Fibroblast of skin of left quadriceps (primary cell): ENCODE measurements around the gene CSRP1.

Experiments
- DNase-seq, 2 experiments: peaks; one replicate each; pipeline ENCODE4 v3.0.0-alpha.2; 2013; ENCODE audit warnings: low read depth in 2 of 2

The CSRP1 gene

DNA sequence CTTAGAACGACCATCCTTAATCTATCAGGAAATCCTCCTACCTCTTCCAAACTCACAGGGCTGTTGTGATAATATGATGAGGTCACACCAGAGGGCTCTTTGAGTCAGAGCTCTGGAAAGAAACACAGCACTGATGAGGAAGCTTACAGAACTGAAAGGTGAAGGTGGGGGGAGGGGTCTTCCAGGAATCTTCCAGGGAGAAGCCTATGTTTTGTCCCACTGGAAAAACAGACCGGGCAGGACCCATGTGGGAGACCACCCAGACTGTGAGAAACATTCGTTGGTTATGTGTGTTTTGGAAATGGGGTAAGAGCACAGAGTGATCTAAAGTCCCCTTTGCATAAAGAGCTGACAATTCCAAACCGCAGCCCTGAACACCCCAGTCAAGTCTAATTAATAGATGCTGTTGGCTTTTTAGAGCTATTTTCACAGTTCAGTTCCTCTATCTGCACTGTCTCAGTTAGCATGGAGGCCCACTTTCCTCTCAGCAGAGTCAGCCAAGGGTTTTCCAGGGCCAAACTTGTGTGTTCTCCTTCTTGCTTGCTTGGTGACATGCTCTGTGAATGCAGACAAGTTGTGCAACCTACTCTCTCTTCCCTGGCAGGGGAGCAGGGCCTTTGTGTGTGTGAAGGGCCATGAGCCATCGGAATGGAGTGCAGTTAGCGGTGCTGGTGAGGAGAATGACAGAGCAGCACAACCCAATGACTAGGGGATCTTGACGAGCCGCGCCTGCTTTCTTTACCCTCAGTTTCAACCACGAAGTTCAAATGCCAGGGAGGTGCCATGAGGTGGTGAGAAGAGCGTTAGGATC lies 50.2 kb downstream of the CSRP1 start:
- DNase-seq = peak; percentile 84 to 86

DNA sequence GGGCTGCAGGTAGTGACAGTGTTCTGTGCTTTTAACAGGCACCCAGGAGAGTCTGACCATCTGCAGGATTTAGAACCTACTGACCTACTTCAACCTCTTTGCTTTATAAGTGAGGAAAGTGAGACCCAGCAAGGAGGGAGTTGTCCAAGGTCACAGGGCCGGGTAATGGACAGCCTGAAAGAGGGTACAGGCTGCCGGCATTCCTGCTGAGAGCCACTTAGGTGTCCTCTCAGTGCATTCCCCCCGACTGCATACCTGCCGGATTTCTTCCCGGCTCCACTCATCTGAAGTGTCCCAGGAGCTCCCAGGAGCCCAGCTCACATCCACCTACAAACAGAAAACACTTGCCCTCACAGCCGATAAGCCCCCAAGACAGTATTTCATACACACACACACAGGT lies 51.8 kb downstream of the CSRP1 start:
- DNase-seq = no peak

DNA sequence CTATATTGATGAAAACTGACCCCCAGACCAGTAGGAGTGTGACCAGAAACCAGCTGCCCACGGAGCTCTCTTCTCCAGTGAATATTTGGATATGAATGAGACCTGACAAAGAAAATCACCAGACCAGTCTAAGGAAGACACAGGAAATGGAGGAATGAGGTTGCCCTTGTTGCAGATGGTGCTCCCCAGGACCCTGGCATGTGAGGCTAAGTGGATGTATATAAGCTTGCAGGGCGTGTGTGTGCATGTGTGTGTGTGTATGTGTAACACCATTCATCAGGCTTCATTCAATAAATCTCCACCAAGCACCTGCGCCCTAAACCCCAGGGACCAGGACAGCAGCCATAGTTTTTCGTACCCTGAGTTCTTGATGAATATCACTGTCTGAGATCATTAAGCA lies 52.3 kb downstream of the CSRP1 start:
- DNase-seq = no peak

DNA sequence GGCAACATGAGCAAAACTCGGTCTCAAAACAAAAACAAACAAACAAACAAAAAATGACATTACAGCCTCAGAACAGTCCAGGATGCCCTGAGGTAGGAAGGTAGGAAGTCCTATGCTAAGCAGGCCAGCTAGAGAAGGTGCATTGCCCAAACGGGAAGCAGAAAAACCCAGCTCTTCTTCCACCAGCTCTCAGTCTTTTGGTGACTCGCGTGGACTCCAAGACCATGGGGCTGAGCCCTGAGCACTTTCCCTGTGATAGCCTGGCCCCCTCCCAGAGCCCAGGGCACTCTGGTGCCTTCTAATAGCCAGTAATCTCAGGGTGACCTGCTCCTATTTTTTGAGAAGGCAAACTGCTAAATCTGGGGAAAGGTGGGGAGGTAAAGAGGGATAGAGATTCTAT lies 54.1 kb downstream of the CSRP1 start:
- DNase-seq = no peak

DNA sequence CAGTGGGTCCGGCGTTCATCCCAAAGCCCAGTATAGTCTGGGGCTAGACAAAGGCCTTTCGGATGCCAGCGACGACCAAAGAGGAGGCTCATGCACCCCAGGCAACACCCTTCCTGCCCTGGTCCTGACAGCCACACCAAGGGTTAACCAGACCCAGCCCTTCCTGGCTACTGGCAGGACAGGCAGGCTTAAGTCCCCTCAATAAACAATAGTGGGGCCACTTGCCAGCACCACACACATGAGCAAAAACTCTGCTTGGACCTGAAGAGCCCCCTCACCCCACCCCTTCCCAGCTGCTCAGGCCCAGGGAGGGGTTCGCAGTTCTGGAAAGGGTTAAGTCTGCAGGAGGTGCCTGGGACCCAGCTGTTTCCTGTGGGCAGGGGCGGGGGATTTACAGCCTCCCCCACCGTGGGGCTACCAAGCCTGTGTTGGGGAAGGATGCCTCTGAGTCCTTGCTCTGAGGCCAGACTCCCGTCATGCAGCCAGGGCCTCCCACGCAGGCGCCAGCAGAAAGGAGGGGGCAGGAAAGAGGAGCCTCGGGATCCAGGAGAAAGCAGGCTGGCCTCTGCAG lies 56.1 kb downstream of the CSRP1 start:
- DNase-seq = peak in 1 of 2 experiments; percentile 54

DNA sequence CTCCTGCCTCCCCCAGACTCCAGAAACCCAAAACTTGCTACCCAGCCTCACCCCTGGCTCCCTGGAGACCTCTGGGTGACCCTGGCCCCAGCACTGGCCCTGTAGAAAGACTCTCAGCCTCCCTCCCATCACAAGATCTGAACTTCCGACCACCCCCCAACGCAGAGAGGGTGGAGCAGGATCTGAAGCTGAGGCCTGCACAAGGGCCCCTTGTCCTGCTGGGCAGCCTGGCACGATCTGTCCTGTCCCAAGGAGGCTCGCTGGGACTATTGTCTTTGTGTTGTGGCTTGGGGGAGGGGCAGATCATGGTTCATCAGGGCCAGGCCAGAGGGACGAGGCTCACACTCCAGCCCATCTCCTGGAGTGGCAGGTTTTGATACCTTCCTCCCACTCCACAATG lies 57.9 kb downstream of the CSRP1 start:
- DNase-seq = no peak

DNA sequence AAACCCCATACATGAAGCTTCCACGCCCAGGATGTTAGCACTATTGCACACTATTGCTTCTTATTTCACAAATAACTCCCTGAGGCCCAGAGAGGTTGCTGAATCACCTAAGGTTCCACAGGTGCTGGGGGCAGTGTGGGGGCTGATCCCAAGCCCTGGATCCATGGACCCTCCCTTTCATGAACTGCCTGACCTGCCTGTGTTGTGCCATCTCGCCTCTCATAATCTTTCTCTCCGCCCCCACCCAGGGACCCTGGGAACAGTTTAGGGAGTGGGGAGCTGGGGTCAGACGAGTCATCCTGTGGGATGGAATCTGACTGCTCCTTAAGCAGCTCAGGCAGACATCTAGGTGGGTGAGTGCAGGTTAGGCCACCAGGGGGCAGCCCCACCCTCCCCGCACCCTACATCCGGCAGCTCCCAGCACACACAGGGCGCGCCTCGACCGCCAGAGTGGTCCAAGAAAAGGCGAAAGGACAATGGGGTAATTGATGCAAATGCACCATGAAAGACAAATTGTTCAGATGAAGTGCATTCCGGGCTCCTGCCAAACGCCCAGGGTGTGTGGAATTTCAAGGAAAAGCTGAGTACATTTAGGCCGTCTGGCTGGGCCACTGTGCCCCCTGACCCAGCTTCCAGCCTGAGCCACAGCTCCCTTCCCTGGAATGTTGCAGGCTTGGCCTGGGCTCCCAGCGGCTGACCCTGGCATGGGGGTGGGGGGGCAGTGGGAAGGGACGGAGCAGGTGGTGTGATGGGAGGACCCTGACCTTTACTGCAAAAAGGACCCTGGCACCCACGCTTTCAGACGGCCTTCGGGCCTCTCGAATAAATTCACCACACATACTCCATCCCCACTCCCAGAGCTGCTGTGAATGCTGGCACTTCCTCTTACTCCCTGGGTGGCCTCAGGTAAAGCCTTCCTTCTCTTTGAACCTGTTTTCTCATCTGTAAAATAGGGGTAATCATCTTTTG lies 58.7 kb downstream of the CSRP1 start:
- DNase-seq = no peak

DNA sequence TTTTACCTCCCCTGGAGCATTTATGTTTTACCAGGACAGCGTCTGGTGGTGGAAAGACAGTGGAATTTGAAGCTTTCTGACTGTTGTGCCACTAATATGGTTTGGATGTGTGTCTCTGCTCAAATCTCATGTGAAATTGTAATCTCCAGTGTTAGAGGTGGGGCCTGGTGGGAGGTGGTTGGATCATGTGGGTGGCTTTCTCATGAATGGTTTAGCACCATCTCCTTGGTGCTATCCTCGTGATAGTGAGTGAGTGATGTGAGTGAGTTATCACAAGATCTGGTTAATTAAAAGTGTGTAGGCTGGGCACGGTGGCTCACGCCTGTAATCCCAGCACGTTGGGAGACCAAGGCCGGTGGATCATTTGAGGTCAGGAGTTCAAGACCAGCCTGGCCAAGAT lies 61.6 kb downstream of the CSRP1 start:
- no peak for DNase-seq

DNA sequence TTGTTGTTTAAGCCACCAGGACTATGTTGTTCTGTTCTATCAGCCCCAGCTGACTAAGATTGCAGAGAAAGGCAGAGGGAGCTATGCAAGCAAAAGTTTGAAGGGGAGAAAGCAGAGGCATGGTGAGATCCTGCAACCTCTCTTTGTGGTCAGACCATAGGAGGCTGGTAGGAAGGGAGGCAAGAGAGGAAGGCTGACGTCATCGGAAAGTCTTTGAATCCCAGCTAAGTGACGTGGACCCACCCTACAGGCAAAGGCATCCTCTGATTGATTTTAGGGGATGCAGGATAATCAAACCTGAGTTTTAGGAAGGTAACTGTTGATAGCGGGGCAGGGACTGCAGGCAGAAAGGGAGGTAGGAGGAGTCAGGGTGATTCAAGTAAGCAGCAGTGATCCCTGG lies 62.1 kb downstream of the CSRP1 start:
- no peak for DNase-seq

DNA sequence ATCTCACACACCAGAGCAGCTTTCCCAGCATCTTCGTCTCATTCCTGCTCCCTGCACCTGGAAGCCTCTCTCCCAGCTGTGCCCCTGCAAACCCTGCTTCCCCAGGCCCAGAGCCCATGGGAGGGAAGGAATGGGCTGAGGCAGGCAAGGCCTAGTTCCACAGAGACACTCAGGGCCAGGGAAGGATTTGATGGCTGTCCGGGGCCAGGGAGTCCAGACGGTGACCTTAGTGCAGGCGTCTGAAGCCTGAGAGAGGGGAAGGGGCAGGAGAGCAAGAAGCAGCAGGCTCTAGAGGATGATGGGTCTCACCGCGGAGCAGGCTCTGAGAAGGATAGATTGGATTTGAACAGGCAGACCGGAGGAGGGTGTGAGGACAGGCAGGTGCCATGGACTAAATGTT lies 63.2 kb downstream of the CSRP1 start:
- no peak for DNase-seq

DNA sequence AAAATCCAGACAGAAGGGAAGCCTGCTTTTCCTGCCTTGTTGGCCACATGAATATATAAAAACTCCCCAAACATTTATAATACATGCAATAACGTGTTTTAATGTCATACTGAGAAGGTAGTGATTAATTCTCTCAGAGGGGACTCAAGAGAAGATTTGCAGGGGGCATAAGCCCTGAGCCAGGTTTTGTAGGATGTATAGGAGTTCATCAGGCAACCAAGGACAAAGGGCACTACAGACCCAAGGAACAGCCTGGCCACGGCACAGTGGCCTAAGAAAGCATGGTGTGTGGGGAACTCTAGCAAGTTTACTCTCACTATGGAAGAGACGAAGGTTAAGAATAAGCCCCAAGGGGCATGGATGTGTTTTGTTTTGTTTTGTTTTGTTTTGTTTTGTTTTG lies 70.0 kb downstream of the CSRP1 start:
- no peak for DNase-seq

DNA sequence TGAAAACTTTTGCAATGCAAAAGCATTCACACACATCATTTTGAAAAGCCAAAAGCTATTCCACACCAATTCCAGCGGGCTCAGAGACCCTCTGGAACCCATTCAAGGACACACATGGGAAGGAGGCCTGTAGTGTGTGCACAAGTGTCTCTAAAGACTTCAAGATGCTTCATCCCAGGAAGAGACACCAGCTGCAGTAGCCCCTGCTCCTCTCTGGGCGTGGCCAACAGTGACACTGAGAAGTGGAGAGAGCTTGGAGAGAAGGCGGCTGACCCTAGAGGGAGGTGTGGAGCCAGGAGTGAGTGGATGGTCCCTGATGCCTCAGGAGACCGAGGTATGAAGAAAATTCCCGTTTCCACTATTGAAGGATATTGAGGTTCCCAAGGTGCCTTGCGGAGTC lies 70.5 kb downstream of the CSRP1 start:
- DNase-seq = no peak

DNA sequence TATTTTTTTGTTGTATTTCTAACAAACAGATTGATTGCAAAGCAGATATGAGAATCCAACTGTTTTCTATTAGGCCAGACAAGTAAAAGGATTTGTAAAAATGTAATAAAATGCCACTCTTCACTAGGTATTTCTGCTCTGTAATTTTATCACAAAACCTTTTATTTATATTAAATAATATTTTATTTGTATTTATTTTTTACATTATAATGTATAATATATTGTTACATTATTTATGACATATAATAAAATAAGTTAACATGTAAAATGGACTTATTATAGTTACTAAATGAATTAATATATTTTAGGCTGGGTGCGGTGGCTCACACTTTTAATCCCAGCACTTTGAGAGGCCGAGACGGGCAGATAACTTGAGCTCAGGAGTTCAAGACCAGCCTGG lies 72.7 kb downstream of the CSRP1 start:
- no peak for DNase-seq

DNA sequence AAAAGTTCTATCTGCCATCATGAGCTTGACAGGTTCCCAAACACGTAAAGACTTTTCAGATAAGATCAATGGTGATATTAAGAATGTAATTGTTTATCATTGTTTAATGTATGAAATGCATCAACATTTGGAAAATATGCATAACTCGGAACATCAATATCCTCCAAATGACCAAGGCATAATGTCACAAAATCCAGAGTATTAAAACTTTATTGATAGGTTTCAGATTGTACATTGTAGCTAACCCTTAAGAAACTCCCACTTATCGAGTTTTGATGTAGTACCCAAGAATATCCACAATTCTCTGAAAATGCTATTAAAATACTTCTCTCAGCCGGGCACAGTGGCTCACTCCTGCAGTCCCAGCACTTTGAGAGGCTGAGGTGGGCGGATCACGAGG lies 73.3 kb downstream of the CSRP1 start:
- no peak for DNase-seq
